BJ (cell line): ENCODE data around the gene HOXC6. TPM values are rescaled to one million over a fixed set of nuclear protein-coding genes. Genes with fewer than 3 reads are reported as not detected.

Source experiments
- CTCF ChIA-PET: fragments of 350-600 bp; formaldehyde crosslinking; extraction: SDS; loops from one replicate; lab custom pipeline; 2021; ENCODE audit warnings: antibody characterized with exemption, inconsistent platforms; lab: Yijun Ruan, JAX
- POLR2A ChIA-PET: fragments of 300-600 bp; sonication (Branson Sonifier 250); formaldehyde crosslinking; extraction: SDS; loops from one replicate; lab custom pipeline; 2021; ENCODE audit warnings: antibody characterized with exemption; lab: Charles Lee
- DNase-seq: peaks from one replicate; pipeline ENCODE4 v3.0.0-alpha.2; 2011; ENCODE audit warnings: low read depth
- H3K27me3 ChIP-seq: 2 replicates; pipeline ENCODE4 v1.6.0; 2011; ENCODE audit warnings: low read length; ENCODE audit not compliant: control insufficient read depth, insufficient read depth
- H3K36me3 ChIP-seq: 2 replicates; pipeline ENCODE4 v1.5.1; 2011; ENCODE audit warnings: low read length; ENCODE audit not compliant: control insufficient read depth, insufficient read depth
- H3K4me3 ChIP-seq: 2 replicates; pipeline ENCODE4 v1.5.1; 2011; ENCODE audit warnings: low read depth, mild to moderate bottlenecking, control low read depth, low read length
- polyA plus RNA-seq: library from polyadenylated mRNA; depleted of rRNA; stranded (reverse); fragments of >200 nt; gene quantifications from 2 replicates; pipeline ENCODE4 v1.2.3, GENCODE V29; 2011
- TF ChIP-seq, protein P1 (sequence below): IDR thresholded peaks from 2 replicates; pipeline ENCODE4 v1.5.1; 2011; ENCODE audit warnings: low read depth, mild to moderate bottlenecking, control low read depth, inconsistent platforms, low read length, moderate library complexity; ENCODE audit not compliant: insufficient read depth

HOXC6 gene
- polyA plus RNA-seq, 1 experiment = 5.9 TPM

DNA sequence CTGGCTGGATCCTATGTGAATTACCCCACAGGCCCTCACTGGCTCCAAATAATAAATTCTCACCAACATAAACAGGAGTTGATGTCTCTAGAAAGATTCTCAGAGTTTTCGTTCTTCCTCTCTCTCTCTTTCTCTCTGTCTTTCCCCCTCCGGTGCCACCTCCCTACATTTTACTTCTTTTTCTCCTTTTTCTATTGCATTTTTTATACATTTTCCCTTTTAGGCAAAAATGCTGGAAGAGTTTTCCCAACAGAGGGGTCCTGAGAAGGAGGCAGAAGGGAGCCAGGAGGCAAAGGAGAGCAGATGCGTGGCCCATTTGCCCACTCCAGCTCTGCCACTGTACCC lies 826 bp upstream of the HOXC6 start:
- Histone ChIP-seq H3K4me3 (no peak overlapping the region), H3K36me3 (peaks cover 2% of the 10 kb centered on the region; the same call in 1 of the 2 replicates), H3K27me3 (peaks cover 3% of the 10 kb centered on the region; the same call in 1 of the 2 replicates)
- DNase-seq = no peak
- ChIA-PET CTCF (interaction anchor here (0.6 to 10.1 kb wide), 9 partner anchors 15 to 281 kb away, joined by 3 to 88 read pairs (median 4); no protein-coding TSS in a partner anchor), POLR2A (no interaction called here)
- TF ChIP-seq, protein P1, sequence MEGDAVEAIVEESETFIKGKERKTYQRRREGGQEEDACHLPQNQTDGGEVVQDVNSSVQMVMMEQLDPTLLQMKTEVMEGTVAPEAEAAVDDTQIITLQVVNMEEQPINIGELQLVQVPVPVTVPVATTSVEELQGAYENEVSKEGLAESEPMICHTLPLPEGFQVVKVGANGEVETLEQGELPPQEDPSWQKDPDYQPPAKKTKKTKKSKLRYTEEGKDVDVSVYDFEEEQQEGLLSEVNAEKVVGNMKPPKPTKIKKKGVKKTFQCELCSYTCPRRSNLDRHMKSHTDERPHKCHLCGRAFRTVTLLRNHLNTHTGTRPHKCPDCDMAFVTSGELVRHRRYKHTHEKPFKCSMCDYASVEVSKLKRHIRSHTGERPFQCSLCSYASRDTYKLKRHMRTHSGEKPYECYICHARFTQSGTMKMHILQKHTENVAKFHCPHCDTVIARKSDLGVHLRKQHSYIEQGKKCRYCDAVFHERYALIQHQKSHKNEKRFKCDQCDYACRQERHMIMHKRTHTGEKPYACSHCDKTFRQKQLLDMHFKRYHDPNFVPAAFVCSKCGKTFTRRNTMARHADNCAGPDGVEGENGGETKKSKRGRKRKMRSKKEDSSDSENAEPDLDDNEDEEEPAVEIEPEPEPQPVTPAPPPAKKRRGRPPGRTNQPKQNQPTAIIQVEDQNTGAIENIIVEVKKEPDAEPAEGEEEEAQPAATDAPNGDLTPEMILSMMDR = no peak

DNA sequence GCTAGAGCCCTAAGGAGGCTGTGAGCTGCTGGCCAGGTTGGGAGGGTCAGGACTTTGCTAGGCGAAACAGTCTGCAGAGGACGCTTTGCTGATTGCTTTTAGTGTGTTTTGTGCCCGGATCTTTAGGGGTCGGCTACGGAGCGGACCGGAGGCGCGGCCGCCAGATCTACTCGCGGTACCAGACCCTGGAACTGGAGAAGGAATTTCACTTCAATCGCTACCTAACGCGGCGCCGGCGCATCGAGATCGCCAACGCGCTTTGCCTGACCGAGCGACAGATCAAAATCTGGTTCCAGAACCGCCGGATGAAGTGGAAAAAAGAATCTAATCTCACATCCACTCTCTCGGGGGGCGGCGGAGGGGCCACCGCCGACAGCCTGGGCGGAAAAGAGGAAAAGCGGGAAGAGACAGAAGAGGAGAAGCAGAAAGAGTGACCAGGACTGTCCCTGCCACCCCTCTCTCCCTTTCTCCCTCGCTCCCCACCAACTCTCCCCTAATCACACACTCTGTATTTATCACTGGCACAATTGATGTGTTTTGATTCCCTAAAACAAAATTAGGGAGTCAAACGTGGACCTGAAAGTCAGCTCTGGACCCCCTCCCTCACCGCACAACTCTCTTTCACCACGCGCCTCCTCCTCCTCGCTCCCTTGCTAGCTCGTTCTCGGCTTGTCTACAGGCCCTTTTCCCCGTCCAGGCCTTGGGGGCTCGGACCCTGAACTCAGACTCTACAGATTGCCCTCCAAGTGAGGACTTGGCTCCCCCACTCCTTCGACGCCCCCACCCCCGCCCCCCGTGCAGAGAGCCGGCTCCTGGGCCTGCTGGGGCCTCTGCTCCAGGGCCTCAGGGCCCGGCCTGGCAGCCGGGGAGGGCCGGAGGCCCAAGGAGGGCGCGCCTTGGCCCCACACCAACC lies 1.5 kb downstream of the HOXC6 start:
- DNase-seq = no peak
- H3K4me3 ChIP-seq = no peak overlapping the region
- CTCF ChIA-PET = interaction anchor here (5.1 to 10.1 kb wide), 3 partner anchors 171 to 178 kb away, joined by 35 to 88 read pairs (median 36); no protein-coding TSS in a partner anchor
- POLR2A ChIA-PET = no interaction called here
- TF ChIP-seq, protein P1 = no peak
- peaks cover 1% of the 10 kb centered on the region for H3K27me3 ChIP-seq
- H3K36me3 ChIP-seq = peaks cover 2% of the 10 kb centered on the region; the same call in 1 of the 2 replicates

DNA sequence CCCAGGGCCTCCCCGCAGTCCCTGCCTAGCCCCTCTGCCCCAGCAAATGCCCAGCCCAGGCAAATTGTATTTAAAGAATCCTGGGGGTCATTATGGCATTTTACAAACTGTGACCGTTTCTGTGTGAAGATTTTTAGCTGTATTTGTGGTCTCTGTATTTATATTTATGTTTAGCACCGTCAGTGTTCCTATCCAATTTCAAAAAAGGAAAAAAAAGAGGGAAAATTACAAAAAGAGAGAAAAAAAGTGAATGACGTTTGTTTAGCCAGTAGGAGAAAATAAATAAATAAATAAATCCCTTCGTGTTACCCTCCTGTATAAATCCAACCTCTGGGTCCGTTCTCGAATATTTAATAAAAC lies 2.2 kb downstream of the HOXC6 start:
- TF ChIP-seq, protein P1 = no peak
- H3K27me3 ChIP-seq = peaks cover 1% of the 10 kb centered on the region
- no peak for DNase-seq
- peaks cover 2% of the 10 kb centered on the region; the same call in 1 of the 2 replicates for H3K36me3 ChIP-seq
- POLR2A ChIA-PET = no interaction called here
- CTCF ChIA-PET = interaction anchor here (2.8 to 10.1 kb wide), 4 partner anchors 11 to 176 kb away, joined by 13 to 88 read pairs (median 54); partner anchors contain the start of gene SMUG1
- no peak overlapping the region for H3K4me3 ChIP-seq

DNA sequence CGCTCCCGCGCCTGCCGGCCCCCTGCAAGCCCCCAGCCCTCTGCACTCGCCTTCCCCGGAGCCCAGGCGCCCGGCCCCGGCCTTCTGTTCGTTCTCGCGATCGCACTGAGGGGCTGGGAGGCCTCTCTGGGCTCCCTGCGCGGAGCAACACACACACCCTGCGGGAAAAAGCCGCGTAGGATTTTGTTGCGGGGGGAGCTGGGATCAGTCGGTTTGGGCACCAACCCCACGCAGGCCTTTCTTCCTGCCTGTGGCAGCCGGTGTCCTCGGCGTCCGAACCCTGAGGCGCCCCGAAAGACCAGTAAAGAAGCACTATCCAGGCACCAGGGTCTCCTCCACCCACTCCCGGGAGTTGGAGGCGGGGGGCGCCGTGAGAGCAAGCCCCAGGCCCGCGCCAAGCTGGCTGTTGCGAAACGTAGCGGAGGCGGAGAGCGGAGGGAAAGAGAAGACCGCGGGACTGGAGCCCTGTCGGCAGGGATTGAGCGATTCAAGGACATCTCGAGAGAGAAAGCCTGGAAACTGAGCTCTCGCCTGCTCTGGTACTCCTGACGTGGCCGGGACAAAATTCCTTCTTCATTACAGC lies 2.7 kb downstream of the HOXC6 start:
- TF ChIP-seq, protein P1 = no peak
- Histone ChIP-seq H3K27me3 (peaks cover 1% of the 10 kb centered on the region), H3K36me3 (peaks cover 2% of the 10 kb centered on the region; the same call in 1 of the 2 replicates), H3K4me3 (no peak overlapping the region)
- DNase-seq = no peak
- ChIA-PET POLR2A (no interaction called here), CTCF (interaction anchor here (0.8 to 10.1 kb wide), 6 partner anchors 10 to 176 kb away, joined by 3 to 88 read pairs (median 24); partner anchors contain the start of gene SMUG1)

DNA sequence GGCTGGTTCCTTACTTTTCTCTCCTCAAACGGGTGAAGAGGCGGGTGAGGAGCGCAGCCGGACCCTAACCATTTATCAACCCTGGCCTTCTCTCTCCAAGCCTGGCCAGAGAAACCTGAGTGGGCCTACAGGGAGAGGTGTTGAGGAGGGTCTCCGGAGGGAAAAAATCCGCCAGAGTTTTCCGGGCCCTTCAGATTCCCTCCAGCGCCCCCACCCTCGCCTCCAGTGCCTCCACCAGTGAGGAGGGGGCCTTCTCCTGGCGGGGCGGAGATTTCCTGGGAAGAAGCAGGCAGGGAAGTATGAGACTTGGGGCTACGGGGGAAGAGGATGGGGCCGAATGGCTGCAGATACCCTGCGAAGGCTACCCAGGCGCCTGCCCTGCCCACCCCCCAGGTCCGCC lies 3.2 kb downstream of the HOXC6 start:
- ChIA-PET CTCF (interaction anchor here (0.8 to 10.1 kb wide), 15 partner anchors 8 to 184 kb away, joined by 3 to 88 read pairs (median 10); partner anchors contain the start of genes HOXC10, HOXC4 and SMUG1), POLR2A (no interaction called here)
- Histone ChIP-seq H3K27me3 (peaks cover 1% of the 10 kb centered on the region), H3K36me3 (peaks cover 2% of the 10 kb centered on the region; the same call in 1 of the 2 replicates), H3K4me3 (no peak overlapping the region)
- DNase-seq = no peak
- TF ChIP-seq, protein P1 = no peak
